Left lung (tissue), 10 donors: Measurements from ENCODE around the gene MAMLD1. TPM values are rescaled to one million over a fixed set of nuclear protein-coding genes. Genes with fewer than 3 reads are reported as not detected.

Experiments used
- ATAC-seq: fragments of 200-7000 bp; cut with Tn5 transposase; one replicate; pipeline ENCODE4 v1.9.1; 2020; ENCODE audit warnings: moderate library complexity
- DNase-seq, 4 donors: peaks; one replicate each; pipeline ENCODE4 v3.0.0-alpha.2; 2013 to 2020
- H3K27ac ChIP-seq, 2 donors: fragments of 200-600 bp; sonication (generic) in 1 of 2; one replicate each; pipeline versions ENCODE4 v1.5.0 to v1.8.0; 2020 to 2021
- H3K27me3 ChIP-seq, 2 donors: fragments of 200-600 bp; sonication (generic) in 1 of 2; one replicate each; pipeline versions ENCODE4 v1.5.0 to v1.8.0; 2020 to 2021
- H3K36me3 ChIP-seq, 2 donors: fragments of 200-600 bp; sonication (generic) in 1 of 2; one replicate each; pipeline versions ENCODE4 v1.5.0 to v1.8.0; 2020 to 2021
- H3K4me1 ChIP-seq, 2 donors: fragments of 200-600 bp; one replicate each; pipeline ENCODE4 v1.8.0; 2021
- H3K4me3 ChIP-seq, 2 donors: fragments of 200-600 bp; sonication (generic) in 1 of 2; one replicate each; pipeline versions ENCODE4 v1.5.0 to v1.8.0; 2020 to 2021; ENCODE audit warnings: mild to moderate bottlenecking in 1 of 2
- H3K9me3 ChIP-seq, 2 donors: fragments of 200-600 bp; sonication (generic) in 1 of 2; one replicate each; pipeline versions ENCODE4 v1.5.0 to v1.8.0; 2020 to 2021
- intact Hi-C, 2 donors: fragments of 100-400 bp; cut with DNase I; formaldehyde crosslinking; loops; one replicate each; pipeline versions ENCODE4 v1.11.2 to v1.14.2; 2022
- polyA plus RNA-seq, 6 donors: library from polyadenylated mRNA; unstranded; fragments of 120-200 nt; gene quantifications; one replicate each; pipeline ENCODE4 v1.2.1, GENCODE V29; 2013; ENCODE audit not compliant: insufficient read length in 6 of 6
- total RNA-seq, 2 donors: library from RNA; stranded (reverse); fragmentation: NEBNext Ultra II Directional; extraction: Animal tissue kit (Norgen Biotek cat#: 25700); gene quantifications; one replicate each; pipeline ENCODE4 v1.2.1, GENCODE V29; 2021
- TF ChIP-seq, protein P1 (sequence below), 2 donors: fragments of 200-600 bp; sonication (generic) in 1 of 2; IDR thresholded peaks; one replicate each; pipeline versions ENCODE4 v1.5.0 to v1.8.0; 2021; ENCODE audit warnings: antibody characterized with exemption in 2 of 2
- donor health status: DM: no; HTN: yes; CAD: no.
- donor health status: DM: no; HTN: no; CAD: no.

MAMLD1 gene
- total and polyA plus RNA-seq, 8 donors: 3.6 to 18.4 (median 14.6) TPM

DNA sequence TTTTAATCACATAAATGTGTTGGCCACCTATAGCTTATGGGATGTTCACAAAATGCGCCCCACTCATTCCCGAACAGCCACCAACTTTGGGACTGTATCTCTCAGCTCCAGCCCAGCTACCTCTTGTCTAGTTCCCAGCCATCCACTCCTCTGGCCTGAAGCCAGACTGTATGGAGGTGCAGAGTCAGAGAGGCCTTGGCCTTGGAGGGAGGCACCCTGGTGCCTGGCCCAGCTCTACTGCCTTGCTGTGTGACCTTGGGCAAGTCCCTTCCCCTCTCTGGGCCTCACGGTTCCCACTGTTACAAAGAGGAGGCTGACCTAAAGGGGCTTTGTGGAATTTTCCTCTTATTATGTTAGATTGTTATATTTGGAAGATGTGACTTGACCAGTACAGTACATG is 13.9 kb downstream of the MAMLD1 start:
- no peak for DNase-seq
- ATAC-seq: no peak

DNA sequence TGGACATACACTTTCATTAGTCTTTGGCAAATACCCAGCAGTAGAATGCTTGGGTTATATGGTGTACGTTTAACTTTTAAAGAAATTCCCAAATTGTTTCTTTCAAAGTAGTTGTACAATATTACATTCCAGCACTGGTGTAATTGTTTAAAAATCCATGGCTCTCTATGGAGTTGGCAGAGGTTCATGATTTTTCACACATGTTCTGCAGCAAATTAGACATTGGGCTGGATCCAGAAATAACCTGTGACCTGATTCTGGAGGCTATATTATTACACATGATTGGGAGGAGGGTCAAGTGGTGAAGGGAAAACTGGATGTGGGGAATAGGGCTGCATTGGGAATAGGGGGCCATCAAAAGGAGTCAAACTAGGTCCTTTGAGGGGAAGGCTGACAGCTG is 41.9 kb downstream of the MAMLD1 start:
- H3K27ac ChIP-seq: no peak overlapping the region
- H3K4me3 ChIP-seq: no peak overlapping the region
- H3K27me3 ChIP-seq: no peaks in the 10 kb centered on the region
- intact Hi-C loops: no loop called here
- ATAC-seq: no peak
- TF ChIP-seq, protein P1, sequence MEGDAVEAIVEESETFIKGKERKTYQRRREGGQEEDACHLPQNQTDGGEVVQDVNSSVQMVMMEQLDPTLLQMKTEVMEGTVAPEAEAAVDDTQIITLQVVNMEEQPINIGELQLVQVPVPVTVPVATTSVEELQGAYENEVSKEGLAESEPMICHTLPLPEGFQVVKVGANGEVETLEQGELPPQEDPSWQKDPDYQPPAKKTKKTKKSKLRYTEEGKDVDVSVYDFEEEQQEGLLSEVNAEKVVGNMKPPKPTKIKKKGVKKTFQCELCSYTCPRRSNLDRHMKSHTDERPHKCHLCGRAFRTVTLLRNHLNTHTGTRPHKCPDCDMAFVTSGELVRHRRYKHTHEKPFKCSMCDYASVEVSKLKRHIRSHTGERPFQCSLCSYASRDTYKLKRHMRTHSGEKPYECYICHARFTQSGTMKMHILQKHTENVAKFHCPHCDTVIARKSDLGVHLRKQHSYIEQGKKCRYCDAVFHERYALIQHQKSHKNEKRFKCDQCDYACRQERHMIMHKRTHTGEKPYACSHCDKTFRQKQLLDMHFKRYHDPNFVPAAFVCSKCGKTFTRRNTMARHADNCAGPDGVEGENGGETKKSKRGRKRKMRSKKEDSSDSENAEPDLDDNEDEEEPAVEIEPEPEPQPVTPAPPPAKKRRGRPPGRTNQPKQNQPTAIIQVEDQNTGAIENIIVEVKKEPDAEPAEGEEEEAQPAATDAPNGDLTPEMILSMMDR (IDR thresholded peaks at IDR 0.05): no peak
- DNase-seq: no peak
- no peaks in the 10 kb centered on the region for H3K36me3 ChIP-seq
- H3K4me1 ChIP-seq: no peaks in the 10 kb centered on the region
- no peaks in the 10 kb centered on the region for H3K9me3 ChIP-seq

More for the DNA sequence above, 13.9 kb downstream of the MAMLD1 start:
- TF ChIP-seq, protein P1 (IDR thresholded peaks at IDR 0.05): no peak
- intact Hi-C loops: loop anchor here in 1 of 2 donors (10.0 kb wide), 1 partner anchor 108 kb away; no protein-coding TSS in a partner anchor
- Histone ChIP-seq H3K9me3 (no peaks in the 10 kb centered on the region), H3K36me3 (no peaks in the 10 kb centered on the region), H3K4me1 (no peaks in the 10 kb centered on the region), H3K27ac (no peak overlapping the region), H3K27me3 (no peaks in the 10 kb centered on the region), H3K4me3 (no peak overlapping the region)

DNA sequence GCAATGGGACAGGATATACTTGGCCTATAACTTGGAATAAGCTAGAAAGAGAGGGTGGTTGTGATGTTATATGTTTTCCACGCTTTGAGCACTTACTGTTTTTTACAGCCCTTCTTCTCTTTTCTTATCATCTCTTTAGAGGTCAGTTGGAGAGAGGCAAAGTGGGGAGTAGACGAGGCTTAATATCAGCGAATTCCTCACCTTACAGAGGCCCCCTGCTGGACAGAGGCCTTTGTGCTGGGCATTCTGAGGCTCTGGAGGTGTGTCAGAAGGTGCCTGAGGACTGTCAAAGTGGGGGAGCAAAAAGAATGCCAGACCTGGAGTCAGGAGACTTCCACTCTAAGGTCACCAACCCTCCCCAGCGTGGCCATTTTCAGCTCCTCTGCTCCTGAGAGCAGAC is 42.5 kb downstream of the MAMLD1 start:
- Histone ChIP-seq H3K36me3 (no peaks in the 10 kb centered on the region), H3K27ac (no peak overlapping the region), H3K9me3 (no peaks in the 10 kb centered on the region), H3K4me1 (no peaks in the 10 kb centered on the region), H3K4me3 (no peak overlapping the region), H3K27me3 (no peaks in the 10 kb centered on the region)
- no peak for DNase-seq
- intact Hi-C loops: no loop called here
- ATAC-seq: peak; percentile 34
- TF ChIP-seq, protein P1 (IDR thresholded peaks at IDR 0.05): no peak

DNA sequence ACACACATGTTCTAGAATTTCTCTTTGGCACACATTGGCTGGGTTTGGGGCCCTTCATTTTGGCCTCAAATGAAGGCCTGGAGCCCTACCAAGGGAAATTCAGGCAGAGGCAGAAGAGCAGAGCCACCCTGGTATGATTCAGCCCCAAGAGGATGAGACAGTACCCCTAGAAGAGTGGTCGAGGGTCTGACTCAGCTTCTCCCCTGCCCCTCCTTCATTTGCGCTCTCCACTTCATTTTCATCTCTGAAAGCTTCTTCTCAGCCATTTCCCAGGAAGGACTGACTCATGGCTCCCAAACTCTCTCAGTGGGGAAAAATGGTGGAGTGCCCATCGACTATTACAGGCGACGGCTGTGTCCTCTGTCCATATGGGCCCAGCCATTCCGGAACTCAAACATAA is 43.5 kb downstream of the MAMLD1 start:
- TF ChIP-seq, protein P1 (IDR thresholded peaks at IDR 0.05): no peak
- no peak for DNase-seq
- Histone ChIP-seq H3K9me3 (no peaks in the 10 kb centered on the region), H3K27ac (no peak overlapping the region), H3K4me3 (no peak overlapping the region), H3K4me1 (no peaks in the 10 kb centered on the region), H3K27me3 (no peaks in the 10 kb centered on the region), H3K36me3 (no peaks in the 10 kb centered on the region)
- no peak for ATAC-seq
- intact Hi-C loops: no loop called here

DNA sequence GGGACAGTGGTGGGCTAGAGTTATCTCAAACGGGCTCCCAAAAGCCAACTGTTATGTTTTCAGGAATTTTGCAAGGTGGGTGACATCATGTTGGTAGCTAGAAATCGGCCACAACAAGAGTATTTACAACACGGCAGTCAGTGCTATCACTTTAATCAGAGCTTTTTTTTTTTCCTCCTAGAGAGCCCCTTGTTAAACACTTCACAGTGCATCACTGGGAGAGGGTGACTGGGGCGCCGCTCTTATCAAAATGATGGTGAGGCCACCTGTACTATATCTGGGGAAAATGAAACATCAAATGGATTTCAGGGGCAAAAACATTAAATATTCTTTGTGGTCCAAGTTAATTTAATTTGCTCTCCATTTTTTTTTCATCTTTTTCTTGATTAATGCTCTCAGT is 44.9 kb downstream of the MAMLD1 start:
- no peak overlapping the region for H3K27ac ChIP-seq
- intact Hi-C loops: no loop called here
- no peaks in the 10 kb centered on the region for H3K4me1 ChIP-seq
- H3K9me3 ChIP-seq: no peaks in the 10 kb centered on the region
- no peak for DNase-seq
- H3K36me3 ChIP-seq: no peaks in the 10 kb centered on the region
- H3K27me3 ChIP-seq: no peaks in the 10 kb centered on the region
- no peak for ATAC-seq
- no peak overlapping the region for H3K4me3 ChIP-seq
- TF ChIP-seq, protein P1 (IDR thresholded peaks at IDR 0.05): no peak
